Measurements from ENCODE around the gene NALCN. TPM values are rescaled to one million over a fixed set of nuclear protein-coding genes. Genes with fewer than 3 reads are reported as not detected.

NALCN gene
- total RNA-seq, 1 experiment from 2014 or later: 8.5 TPM

GRCh38 chr13:101127741-101128353 is 288.5 kb downstream of the NALCN start:
- ChIA-PET POLR2A (interaction anchor here (0.6 to 1.4 kb wide), 2 partner anchors 555 to 951 kb away, joined by 3 to 4 read pairs; no protein-coding TSS in a partner anchor), CTCF (interaction anchor here (0.6 to 3.4 kb wide), 38 partner anchors 9 to 1251 kb away, joined by 3 to 29 read pairs (median 4); no protein-coding TSS in a partner anchor)
- H3K9me3 Mint-ChIP-seq (ENCODE audit: unreplicated experiment): no peaks in the 10 kb centered on the region
- TF ChIP-seq CTCF (IDR thresholded peaks at IDR 0.05; ENCODE audit: unreplicated experiment): peak; percentile 85
- H3K4me3 Mint-ChIP-seq (ENCODE audit: unreplicated experiment): no peak overlapping the region
- no peaks in the 10 kb centered on the region for H3K4me1 Mint-ChIP-seq (ENCODE audit: insufficient read depth, unreplicated experiment)
- no TSS peak for BruUV-seq (replicated peaks)
- H3K36me3 Mint-ChIP-seq (ENCODE audit: insufficient read depth, unreplicated experiment): no peaks in the 10 kb centered on the region
- DNase-seq (ENCODE audit: unreplicated experiment): peak; percentile 73
- intact Hi-C loops (cut with micrococcal nuclease): loop anchor here (1.0 to 5.0 kb wide), 3 partner anchors 406 to 1471 kb away; no protein-coding TSS in a partner anchor
- H3K27ac Mint-ChIP-seq (ENCODE audit: low read depth, unreplicated experiment): no peak overlapping the region
- H3K27me3 Mint-ChIP-seq (ENCODE audit: insufficient read depth, unreplicated experiment): peaks cover 20% of the 10 kb centered on the region

GRCh38 chr13:101123028-101123427 is 293.3 kb downstream of the NALCN start:
- ChIA-PET CTCF (interaction anchor here (1.6 kb wide), 1 partner anchor 550 kb away, joined by 4 read pairs; no protein-coding TSS in a partner anchor), POLR2A (no interaction called here)
- no peak for TF ChIP-seq CTCF (IDR thresholded peaks at IDR 0.05; ENCODE audit: unreplicated experiment)
- Mint-ChIP-seq H3K27me3 (ENCODE audit: insufficient read depth, unreplicated experiment) (no peaks in the 10 kb centered on the region), H3K9me3 (ENCODE audit: unreplicated experiment) (no peaks in the 10 kb centered on the region), H3K36me3 (ENCODE audit: insufficient read depth, unreplicated experiment) (no peaks in the 10 kb centered on the region), H3K4me3 (ENCODE audit: unreplicated experiment) (no peak overlapping the region), H3K27ac (ENCODE audit: low read depth, unreplicated experiment) (no peak overlapping the region), H3K4me1 (ENCODE audit: insufficient read depth, unreplicated experiment) (no peaks in the 10 kb centered on the region)
- no TSS peak for BruUV-seq (replicated peaks)
- DNase-seq (ENCODE audit: unreplicated experiment): no peak
- intact Hi-C loops (cut with micrococcal nuclease): no loop called here

GRCh38 chr13:101121608-101122007 is 294.7 kb downstream of the NALCN start:
- no TSS peak for BruUV-seq (replicated peaks)
- TF ChIP-seq CTCF (IDR thresholded peaks at IDR 0.05; ENCODE audit: unreplicated experiment): no peak
- H3K9me3 Mint-ChIP-seq (ENCODE audit: unreplicated experiment): no peaks in the 10 kb centered on the region
- H3K27me3 Mint-ChIP-seq (ENCODE audit: insufficient read depth, unreplicated experiment): no peaks in the 10 kb centered on the region
- intact Hi-C loops (cut with micrococcal nuclease): no loop called here
- ChIA-PET CTCF (no interaction called here), POLR2A (no interaction called here)
- H3K4me1 Mint-ChIP-seq (ENCODE audit: insufficient read depth, unreplicated experiment): no peaks in the 10 kb centered on the region
- H3K36me3 Mint-ChIP-seq (ENCODE audit: insufficient read depth, unreplicated experiment): no peaks in the 10 kb centered on the region
- no peak overlapping the region for H3K27ac Mint-ChIP-seq (ENCODE audit: low read depth, unreplicated experiment)
- DNase-seq (ENCODE audit: unreplicated experiment): no peak
- no peak overlapping the region for H3K4me3 Mint-ChIP-seq (ENCODE audit: unreplicated experiment)

GRCh38 chr13:101120007-101120406 is 296.3 kb downstream of the NALCN start:
- CTCF ChIA-PET: no interaction called here

More at GRCh38 chr13:101120007-101120406, 296.3 kb downstream of the NALCN start:
- TF ChIP-seq CTCF (IDR thresholded peaks at IDR 0.05; ENCODE audit: unreplicated experiment): no peak
- no peaks in the 10 kb centered on the region for H3K4me1 Mint-ChIP-seq (ENCODE audit: insufficient read depth, unreplicated experiment)
- POLR2A ChIA-PET: interaction anchor here (0.6 kb wide), 1 partner anchor 661 kb away, joined by 3 read pairs; no protein-coding TSS in a partner anchor
- BruUV-seq (replicated peaks): no TSS peak
- no peaks in the 10 kb centered on the region for H3K9me3 Mint-ChIP-seq (ENCODE audit: unreplicated experiment)
- H3K27ac Mint-ChIP-seq (ENCODE audit: low read depth, unreplicated experiment): no peak overlapping the region
- intact Hi-C loops (cut with micrococcal nuclease): no loop called here
- no peak for DNase-seq (ENCODE audit: unreplicated experiment)
- no peak overlapping the region for H3K4me3 Mint-ChIP-seq (ENCODE audit: unreplicated experiment)
- no peaks in the 10 kb centered on the region for H3K36me3 Mint-ChIP-seq (ENCODE audit: insufficient read depth, unreplicated experiment)
- no peaks in the 10 kb centered on the region for H3K27me3 Mint-ChIP-seq (ENCODE audit: insufficient read depth, unreplicated experiment)
